HL-60 (cell line): ENCODE measurements around the gene PIGK.

Source experiments
- GABPA ChIP-seq: IDR thresholded peaks from 2 replicates; pipeline ENCODE4 v1.6.1; 2012; ENCODE audit warnings: low read depth
- TF ChIP-seq, protein P1 (sequence below): IDR thresholded peaks from one replicate; pipeline ENCODE4 v1.5.1; 2011; ENCODE audit warnings: low read length, control low read depth, inconsistent platforms; ENCODE audit not compliant: insufficient read depth

DNA sequence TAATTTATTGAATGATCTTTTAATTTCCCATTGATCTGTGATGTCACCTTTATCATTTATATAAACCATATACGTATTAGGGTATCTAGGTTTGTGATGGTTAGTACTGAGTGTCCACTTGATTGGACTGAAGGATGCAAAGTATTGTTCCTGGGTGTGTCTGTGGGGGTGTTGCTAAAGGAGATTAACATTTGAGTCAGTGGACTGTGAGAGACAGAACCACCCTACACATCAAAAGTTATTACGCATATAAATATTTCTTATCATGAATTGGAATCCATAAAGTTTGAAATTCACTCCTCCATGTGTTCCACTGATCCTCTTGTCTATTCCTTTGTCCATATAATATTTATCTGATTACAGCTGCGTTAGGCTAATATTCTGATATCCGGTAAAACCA lies 100.5 kb downstream of the PIGK start:
- TF ChIP-seq, protein P1, sequence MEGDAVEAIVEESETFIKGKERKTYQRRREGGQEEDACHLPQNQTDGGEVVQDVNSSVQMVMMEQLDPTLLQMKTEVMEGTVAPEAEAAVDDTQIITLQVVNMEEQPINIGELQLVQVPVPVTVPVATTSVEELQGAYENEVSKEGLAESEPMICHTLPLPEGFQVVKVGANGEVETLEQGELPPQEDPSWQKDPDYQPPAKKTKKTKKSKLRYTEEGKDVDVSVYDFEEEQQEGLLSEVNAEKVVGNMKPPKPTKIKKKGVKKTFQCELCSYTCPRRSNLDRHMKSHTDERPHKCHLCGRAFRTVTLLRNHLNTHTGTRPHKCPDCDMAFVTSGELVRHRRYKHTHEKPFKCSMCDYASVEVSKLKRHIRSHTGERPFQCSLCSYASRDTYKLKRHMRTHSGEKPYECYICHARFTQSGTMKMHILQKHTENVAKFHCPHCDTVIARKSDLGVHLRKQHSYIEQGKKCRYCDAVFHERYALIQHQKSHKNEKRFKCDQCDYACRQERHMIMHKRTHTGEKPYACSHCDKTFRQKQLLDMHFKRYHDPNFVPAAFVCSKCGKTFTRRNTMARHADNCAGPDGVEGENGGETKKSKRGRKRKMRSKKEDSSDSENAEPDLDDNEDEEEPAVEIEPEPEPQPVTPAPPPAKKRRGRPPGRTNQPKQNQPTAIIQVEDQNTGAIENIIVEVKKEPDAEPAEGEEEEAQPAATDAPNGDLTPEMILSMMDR, result no peak
- TF ChIP-seq GABPA, result no peak
